Trophoblast cell (in vitro differentiated cells and primary cell): Measurements from ENCODE around the gene EIF2AK3.
A peak's percentile ranks its signal among the peaks of the same experiment; 100 is the strongest.

Experiments
- DNase-seq, 2 donors: peaks; one replicate each; pipeline ENCODE4 v3.0.0-alpha.2; 2016
- H2AFZ ChIP-seq: 2 replicates; pipeline ENCODE4 v1.6.1; 2013; ENCODE audit warnings: low read length, moderate library complexity, mild to moderate bottlenecking; ENCODE audit not compliant: insufficient read depth, poor library complexity
- H2AK5ac ChIP-seq: 2 replicates; pipeline ENCODE4 v1.6.1; 2013; ENCODE audit warnings: mild to moderate bottlenecking, low read length
- H2BK120ac ChIP-seq: 2 replicates; pipeline ENCODE4 v1.6.1; 2013; ENCODE audit warnings: low read length, mild to moderate bottlenecking, moderate library complexity; ENCODE audit not compliant: insufficient read depth, poor library complexity
- H2BK12ac ChIP-seq: 2 replicates; pipeline ENCODE4 v1.6.1; 2013; ENCODE audit warnings: mild to moderate bottlenecking, low read length, moderate library complexity
- H2BK5ac ChIP-seq: 2 replicates; pipeline ENCODE4 v1.6.1; 2013; ENCODE audit warnings: low read length, low read depth, moderate library complexity, mild to moderate bottlenecking; ENCODE audit not compliant: poor library complexity
- H3K14ac ChIP-seq: 2 replicates; pipeline ENCODE4 v1.6.1; 2013; ENCODE audit warnings: mild to moderate bottlenecking, low read length
- H3K18ac ChIP-seq: 2 replicates; pipeline ENCODE4 v1.6.1; 2013; ENCODE audit warnings: mild to moderate bottlenecking, low read length
- H3K23ac ChIP-seq: 2 replicates; pipeline ENCODE4 v1.6.1; 2013; ENCODE audit warnings: low read length
- H3K27ac ChIP-seq: 2 replicates; pipeline ENCODE4 v1.5.1; 2013; ENCODE audit warnings: low read depth, mild to moderate bottlenecking, inconsistent platforms, low read length, moderate library complexity
- H3K27me3 ChIP-seq: 2 replicates; pipeline ENCODE4 v1.6.1; 2013; ENCODE audit warnings: inconsistent platforms, mild to moderate bottlenecking, low read length, moderate library complexity; ENCODE audit not compliant: insufficient read depth
- H3K36me3 ChIP-seq, 2 experiments: 1 replicate in 1 of 2; 2 replicates in 1 of 2; pipeline ENCODE4 v1.6.1; 2013; ENCODE audit warnings: low read length in 2 of 2, mild to moderate bottlenecking in 2 of 2, moderate library complexity in 1 of 2; ENCODE audit not compliant: insufficient read depth in 2 of 2, control insufficient read depth in 1 of 2
- H3K4ac ChIP-seq: 2 replicates; pipeline ENCODE4 v1.6.1; 2013; ENCODE audit warnings: low read depth, mild to moderate bottlenecking, low read length, moderate library complexity
- H3K4me1 ChIP-seq, 2 experiments: 1 replicate in 1 of 2; 2 replicates in 1 of 2; pipeline ENCODE4 v1.6.1; 2013; ENCODE audit warnings: low read length in 2 of 2, mild to moderate bottlenecking in 2 of 2, moderate library complexity in 1 of 2; ENCODE audit not compliant: insufficient read depth in 2 of 2, control insufficient read depth in 1 of 2
- H3K4me2 ChIP-seq: 2 replicates; pipeline ENCODE4 v1.6.1; 2013; ENCODE audit warnings: inconsistent platforms, mild to moderate bottlenecking, low read length, moderate library complexity
- H3K4me3 ChIP-seq: 2 replicates; pipeline ENCODE4 v1.5.1; 2013; ENCODE audit warnings: mild to moderate bottlenecking, low read depth, low read length, inconsistent platforms
- H3K79me1 ChIP-seq: one replicate; pipeline ENCODE4 v1.6.1; 2013; ENCODE audit warnings: low read length
- H3K79me2 ChIP-seq: 2 replicates; pipeline ENCODE4 v1.6.1; 2013; ENCODE audit warnings: low read length, mild to moderate bottlenecking; ENCODE audit not compliant: control insufficient read depth, insufficient read depth, poor library complexity
- H3K9ac ChIP-seq: 2 replicates; pipeline ENCODE4 v1.6.1; 2013; ENCODE audit warnings: mild to moderate bottlenecking, low read length
- H3K9me3 ChIP-seq: 2 replicates; pipeline ENCODE4 v1.6.1; 2013; ENCODE audit warnings: low read depth, mild to moderate bottlenecking, control low read depth, inconsistent platforms, low read length; ENCODE audit not compliant: insufficient read depth
- H4K12ac ChIP-seq: 2 replicates; pipeline ENCODE4 v1.6.1; 2013; ENCODE audit warnings: low read depth, mild to moderate bottlenecking, low read length, moderate library complexity
- H4K8ac ChIP-seq: 2 replicates; pipeline ENCODE4 v1.6.1; 2013; ENCODE audit warnings: low read depth, mild to moderate bottlenecking, low read length, moderate library complexity
- H4K91ac ChIP-seq: one replicate; pipeline ENCODE4 v1.6.1; 2013; ENCODE audit warnings: low read depth, mild to moderate bottlenecking, low read length, moderate library complexity
- WGBS: extraction: QIAGEN DNeasy Blood & Tissue Kit; methylation state at CpG from one replicate; pipeline ENCODE4 v1.1.7; 2013; ENCODE audit warnings: missing lambda C conversion rate; ENCODE audit not compliant: insufficient read length, insufficient coverage; ENCODE audit errors: extremely low coverage; 5-methylcytosine and 5-hydroxymethylcytosine counted together

Gene EIF2AK3

GRCh38 chr2:88607416-88607815 is 19.8 kb downstream of the EIF2AK3 start:
- Histone ChIP-seq H2BK12ac (no peak overlapping the region), H2AFZ (no peak overlapping the region), H4K8ac (no peak overlapping the region), H2AK5ac (no peak overlapping the region), H3K14ac (no peak overlapping the region), H3K27ac (no peak overlapping the region), H3K18ac (no peak overlapping the region), H3K4ac (no peak overlapping the region), H4K91ac (no peak overlapping the region), H4K12ac (no peak overlapping the region), H3K79me1 (no peaks in the 10 kb centered on the region), H3K9ac (no peak overlapping the region), H3K79me2 (no peaks in the 10 kb centered on the region), H3K9me3 (no peaks in the 10 kb centered on the region), H3K4me1 (peaks cover 2 to 4% of the 10 kb centered on the region in 2 experiments), H3K4me3 (no peak overlapping the region), H3K23ac (no peak overlapping the region), H2BK120ac (no peak overlapping the region), H2BK5ac (no peak overlapping the region), H3K36me3 (peaks cover 0 to 2% of the 10 kb centered on the region in 2 experiments), H3K4me2 (no peak overlapping the region), H3K27me3 (no peaks in the 10 kb centered on the region)
- DNase-seq, result no peak
- WGBS, result no CpG with 5 or more reads among the region's 2 CpGs

GRCh38 chr2:88606371-88607030 is 20.8 kb downstream of the EIF2AK3 start:
- H3K4me3 ChIP-seq, result no peak overlapping the region
- H3K36me3 ChIP-seq, result peaks cover 0 to 1% of the 10 kb centered on the region in 2 experiments
- H3K23ac ChIP-seq, result no peak overlapping the region
- H2BK5ac ChIP-seq, result no peak overlapping the region
- no peak for DNase-seq
- no peak overlapping the region for H4K8ac ChIP-seq
- H3K79me2 ChIP-seq, result no peaks in the 10 kb centered on the region
- H3K14ac ChIP-seq, result no peak overlapping the region
- no CpG with 5 or more reads among the region's 3 CpGs for WGBS
- H3K9me3 ChIP-seq, result no peaks in the 10 kb centered on the region
- H3K27me3 ChIP-seq, result no peaks in the 10 kb centered on the region
- no peak overlapping the region for H2AFZ ChIP-seq
- no peak overlapping the region for H4K12ac ChIP-seq
- H2BK120ac ChIP-seq, result no peak overlapping the region
- no peak overlapping the region for H3K18ac ChIP-seq
- H3K27ac ChIP-seq, result no peak overlapping the region
- no peak overlapping the region for H3K4me2 ChIP-seq
- H2BK12ac ChIP-seq, result no peak overlapping the region
- no peak overlapping the region for H2AK5ac ChIP-seq
- peaks cover 2 to 4% of the 10 kb centered on the region in 2 experiments for H3K4me1 ChIP-seq
- no peak overlapping the region for H3K4ac ChIP-seq
- H4K91ac ChIP-seq, result no peak overlapping the region
- no peak overlapping the region for H3K9ac ChIP-seq
- H3K79me1 ChIP-seq, result no peaks in the 10 kb centered on the region

GRCh38 chr2:88603146-88603545 is 24.1 kb downstream of the EIF2AK3 start:
- Histone ChIP-seq H3K4me1 (peaks cover 2 to 5% of the 10 kb centered on the region in 2 experiments), H3K4ac (no peak overlapping the region), H2BK12ac (no peak overlapping the region), H3K4me3 (no peak overlapping the region), H3K23ac (no peak overlapping the region), H3K9ac (no peak overlapping the region), H2BK5ac (no peak overlapping the region), H3K27ac (no peak overlapping the region), H3K79me1 (no peaks in the 10 kb centered on the region), H3K9me3 (no peaks in the 10 kb centered on the region), H3K18ac (no peak overlapping the region), H4K91ac (no peak overlapping the region), H3K36me3 (no peaks in the 10 kb centered on the region), H4K12ac (no peak overlapping the region), H3K79me2 (no peaks in the 10 kb centered on the region), H2AK5ac (no peak overlapping the region), H3K27me3 (no peaks in the 10 kb centered on the region), H3K14ac (no peak overlapping the region), H3K4me2 (no peak overlapping the region), H2AFZ (no peak overlapping the region), H2BK120ac (no peak overlapping the region), H4K8ac (no peak overlapping the region)
- no CpG with 5 or more reads among the region's 4 CpGs for WGBS
- peak in 1 of 2 donors; percentile 48 for DNase-seq

GRCh38 chr2:88602022-88602421 is 25.2 kb downstream of the EIF2AK3 start:
- Histone ChIP-seq H2AK5ac (no peak overlapping the region), H3K14ac (no peak overlapping the region), H3K27ac (no peak overlapping the region), H3K4me3 (no peak overlapping the region), H2AFZ (no peak overlapping the region), H4K12ac (no peak overlapping the region), H3K36me3 (no peaks in the 10 kb centered on the region), H3K23ac (no peak overlapping the region), H3K4ac (no peak overlapping the region), H3K79me2 (no peaks in the 10 kb centered on the region), H3K4me1 (peaks cover 2 to 5% of the 10 kb centered on the region in 2 experiments), H3K4me2 (no peak overlapping the region), H3K27me3 (no peaks in the 10 kb centered on the region), H3K9ac (no peak overlapping the region), H4K91ac (no peak overlapping the region), H3K18ac (no peak overlapping the region), H2BK5ac (no peak overlapping the region), H3K9me3 (no peaks in the 10 kb centered on the region), H2BK12ac (no peak overlapping the region), H3K79me1 (no peaks in the 10 kb centered on the region), H2BK120ac (no peak overlapping the region), H4K8ac (no peak overlapping the region)
- no CpG with 5 or more reads among the region's 4 CpGs for WGBS
- DNase-seq, result no peak
